HepG2 (cell line): ENCODE data around the gene JPT1. TPM values are rescaled to one million over a fixed set of nuclear protein-coding genes. Genes with fewer than 3 reads are reported as not detected.

Experiments used
- ATRX ChIP-seq: sonication (generic); formaldehyde crosslinking; IDR thresholded peaks from 2 replicates; pipeline ENCODE4 v1.4.0; 2020; ENCODE audit warnings: missing genetic modification reagents, borderline replicate concordance
- FOXA1 ChIP-seq, 2 experiments: fragments of 450-650 bp in 1 of 2; sonication (generic) in 1 of 2; formaldehyde crosslinking in 1 of 2; IDR thresholded peaks; 2 replicates each; pipeline versions ENCODE4 v1.4.0 to v1.6.1; 2016 to 2020; ENCODE audit warnings: missing genetic modification reagents in 1 of 2
- MNT ChIP-seq: fragments of 450-650 bp; IDR thresholded peaks from 2 replicates; pipeline ENCODE4 v1.6.1; 2016
- MZF1 ChIP-seq: sonication (generic); formaldehyde crosslinking; IDR thresholded peaks from 2 replicates; pipeline ENCODE4 v1.8.1; 2023; ENCODE audit warnings: mild to moderate bottlenecking, missing genetic modification reagents, borderline replicate concordance
- RAD21 ChIP-seq: fragments of 450-650 bp; formaldehyde crosslinking; IDR thresholded peaks from 2 replicates; pipeline ENCODE4 v1.5.0; 2020; ENCODE audit warnings: mild to moderate bottlenecking
- REL ChIP-seq: sonication (generic); formaldehyde crosslinking; conservative IDR thresholded peaks from 2 replicates; pipeline ENCODE4 v1.8.0; 2022; ENCODE audit warnings: mild to moderate bottlenecking, missing genetic modification reagents, moderate library complexity
- SMC3 ChIP-seq: IDR thresholded peaks from 2 replicates; pipeline ENCODE4 v1.6.1; 2011; ENCODE audit warnings: low read length, improper control_type of control experiment
- SYNCRIP ChIP-seq: fragments of 200-400 bp; formaldehyde crosslinking; IDR thresholded peaks from 2 replicates; pipeline ENCODE4 v1.6.1; 2018; ENCODE audit warnings: mild to moderate bottlenecking, low read depth, low read length; ENCODE audit not compliant: insufficient read depth
- THAP8 ChIP-seq: sonication (generic); formaldehyde crosslinking; IDR thresholded peaks from 2 replicates; pipeline ENCODE4 v1.5.1; 2020; ENCODE audit warnings: missing genetic modification reagents, mild to moderate bottlenecking, borderline replicate concordance
- TRIM22 ChIP-seq: fragments of 450-650 bp; IDR thresholded peaks from 2 replicates; pipeline ENCODE4 v1.6.1; 2017
- ZBTB20 ChIP-seq: sonication (generic); formaldehyde crosslinking; IDR thresholded peaks from 2 replicates; pipeline ENCODE4 v1.8.1; 2023; ENCODE audit warnings: missing genetic modification reagents, low read depth, mild to moderate bottlenecking, borderline replicate concordance
- ZNF337 ChIP-seq: sonication (generic); formaldehyde crosslinking; IDR thresholded peaks from 2 replicates; pipeline ENCODE4 v1.5.1; 2020; ENCODE audit warnings: missing genetic modification reagents, low read depth, mild to moderate bottlenecking, borderline replicate concordance
- ZNF564 ChIP-seq: sonication (generic); formaldehyde crosslinking; IDR thresholded peaks from 2 replicates; pipeline ENCODE4 v1.8.1; 2023; ENCODE audit warnings: mild to moderate bottlenecking, missing genetic modification reagents
- ZNF609 ChIP-seq: sonication (generic); formaldehyde crosslinking; IDR thresholded peaks from 2 replicates; pipeline ENCODE4 v1.4.0; 2020; ENCODE audit warnings: mild to moderate bottlenecking, missing genetic modification reagents, borderline replicate concordance
- ZNF687 ChIP-seq: sonication (generic); formaldehyde crosslinking; IDR thresholded peaks from 2 replicates; pipeline ENCODE4 v1.5.1; 2020; ENCODE audit warnings: mild to moderate bottlenecking, missing genetic modification reagents, moderate library complexity
- ZNF780A ChIP-seq: sonication (generic); formaldehyde crosslinking; IDR thresholded peaks from 2 replicates; pipeline ENCODE4 v1.8.0; 2022; ENCODE audit warnings: mild to moderate bottlenecking, missing genetic modification reagents, moderate library complexity
- polyA plus RNA-seq, 8 experiments: library from polyadenylated mRNA; depleted of rRNA in 3 of 8; stranded (reverse) in 7 of 8; unstranded in 1 of 8; fragments of >200 nt; fragmentation: Illumina TruSeq in 4 of 8; extraction: Trizol in 4 of 8; gene quantifications; 2 replicates each; pipeline versions ENCODE4 v1.2.1 to v1.2.3, GENCODE V29; 2011 to 2016; ENCODE audit warnings: low read depth in 4 of 8, missing spikeins in 1 of 8, mixed read lengths in 1 of 8; ENCODE audit not compliant: insufficient read depth in 1 of 8
- total RNA-seq, 5 experiments: library from RNA; depleted of rRNA; stranded (reverse); fragments of >200 nt; fragmentation: Illumina TruSeq; extraction: Trizol; gene quantifications; 2 replicates each; pipeline ENCODE4 v1.2.3, GENCODE V29; 2016; ENCODE audit warnings: low read depth in 1 of 5

Gene JPT1
- total and polyA plus RNA-seq, 2 of the 13 experiments (the other 11 are each of a cell fraction or from before 2014, with no cell fraction given) = 43.3 to 256 TPM

GRCh38 chr17:75113798-75114551 lies 40.3 kb downstream of the JPT1 start (continued):
- TF ChIP-seq TRIM22 (no peak), SYNCRIP (no peak), SMC3 (peak; percentile 95), FOXA1 (IDR thresholded peaks at IDR 0.05) (no peak), FOXA1 (CRISPR knock-in tag; IDR thresholded peaks at IDR 0.05) (peak; percentile 27; the same call in 1 of the 2 replicates), THAP8 (CRISPR knock-in tag) (no peak), ZNF687 (CRISPR knock-in tag) (peak; percentile 77), ZNF609 (CRISPR knock-in tag) (no peak), RAD21 (CRISPR knock-in tag) (peak; percentile 92), MZF1 (CRISPR knock-in tag) (no peak), ZNF337 (no peak), REL (no peak), ZNF564 (no peak), ZBTB20 (no peak), MNT (no peak), ATRX (no peak), ZNF780A (no peak)
